H9 (cell line): ENCODE data around the gene MECP2. TPM values are rescaled to one million over a fixed set of nuclear protein-coding genes. Genes with fewer than 3 reads are reported as not detected.

ENCODE experiments used
- DNase-seq: peaks from one replicate; pipeline ENCODE4 v3.0.0-alpha.2; 2017
- H2AFZ ChIP-seq: one replicate; pipeline ENCODE4 v1.6.1; 2013; ENCODE audit warnings: mild to moderate bottlenecking, low read length, control low read depth, moderate library complexity
- H2AK5ac ChIP-seq: 2 replicates; pipeline ENCODE4 v1.6.1; 2013; ENCODE audit warnings: low read length, control low read depth, mixed read lengths; ENCODE audit not compliant: insufficient read length
- H2BK120ac ChIP-seq: one replicate; pipeline ENCODE4 v1.6.1; 2013; ENCODE audit warnings: low read depth, mild to moderate bottlenecking, low read length, control low read depth, inconsistent platforms; ENCODE audit not compliant: poor library complexity, severe bottlenecking
- H2BK12ac ChIP-seq: 2 replicates; pipeline ENCODE4 v1.6.1; 2013; ENCODE audit warnings: low read length, control low read depth, mixed read lengths, low read depth; ENCODE audit not compliant: insufficient read length
- H2BK15ac ChIP-seq: 2 replicates; pipeline ENCODE4 v1.6.1; 2013; ENCODE audit warnings: low read depth, low read length, control low read depth
- H2BK20ac ChIP-seq: one replicate; pipeline ENCODE4 v1.6.1; 2013; ENCODE audit warnings: low read depth, mild to moderate bottlenecking, low read length, control low read depth, inconsistent platforms; ENCODE audit not compliant: poor library complexity, severe bottlenecking
- H2BK5ac ChIP-seq: 2 replicates; pipeline ENCODE4 v1.6.1; 2013; ENCODE audit warnings: low read length, control low read depth, mixed read lengths; ENCODE audit not compliant: insufficient read length
- H3K14ac ChIP-seq: 2 replicates; pipeline ENCODE4 v1.6.1; 2013; ENCODE audit warnings: low read length, control low read depth; ENCODE audit not compliant: insufficient read depth
- H3K18ac ChIP-seq: 2 replicates; pipeline ENCODE4 v1.6.1; 2013; ENCODE audit warnings: low read depth, mild to moderate bottlenecking, mixed read lengths, low read length, control low read depth; ENCODE audit not compliant: insufficient read length
- H3K23ac ChIP-seq: 2 replicates; pipeline ENCODE4 v1.6.1; 2013; ENCODE audit warnings: low read length, control low read depth, mixed read lengths, low read depth; ENCODE audit not compliant: insufficient read length
- H3K23me2 ChIP-seq: 2 replicates; pipeline ENCODE4 v1.6.1; 2013; ENCODE audit warnings: low read depth, mild to moderate bottlenecking, mixed read lengths, low read length, control low read depth; ENCODE audit not compliant: insufficient read length, poor library complexity, severe bottlenecking
- H3K27ac ChIP-seq: 2 replicates; pipeline ENCODE4 v1.5.1; 2013; ENCODE audit warnings: low read length, control low read depth, mixed read lengths, low read depth; ENCODE audit not compliant: insufficient read length
- H3K27me3 ChIP-seq: 2 replicates; pipeline ENCODE4 v1.6.1; 2013; ENCODE audit warnings: low read length, control low read depth, inconsistent platforms; ENCODE audit not compliant: insufficient read depth
- H3K4ac ChIP-seq: 2 replicates; pipeline ENCODE4 v1.6.1; 2013; ENCODE audit warnings: low read depth, mild to moderate bottlenecking, control low read depth, inconsistent platforms, low read length, moderate library complexity
- H3K4me1 ChIP-seq: 2 replicates; pipeline ENCODE4 v1.6.1; 2013; ENCODE audit warnings: low read length, control low read depth, inconsistent platforms; ENCODE audit not compliant: insufficient read depth
- H3K4me2 ChIP-seq: 2 replicates; pipeline ENCODE4 v1.6.1; 2013; ENCODE audit warnings: low read length, control low read depth, mixed read lengths; ENCODE audit not compliant: insufficient read length, insufficient read depth
- H3K56ac ChIP-seq: 2 replicates; pipeline ENCODE4 v1.6.1; 2013; ENCODE audit warnings: low read depth, mild to moderate bottlenecking, mixed read lengths, low read length, control low read depth; ENCODE audit not compliant: insufficient read length
- H3K79me1 ChIP-seq: 2 replicates; pipeline ENCODE4 v1.6.1; 2013; ENCODE audit warnings: low read depth, mild to moderate bottlenecking, moderate library complexity, low read length, control low read depth, inconsistent platforms; ENCODE audit not compliant: insufficient read depth, poor library complexity, severe bottlenecking
- H3K79me2 ChIP-seq: 2 replicates; pipeline ENCODE4 v1.6.1; 2013; ENCODE audit warnings: low read length, control low read depth, inconsistent platforms; ENCODE audit not compliant: insufficient read depth
- H3K9ac ChIP-seq: 2 replicates; pipeline ENCODE4 v1.6.1; 2013; ENCODE audit warnings: low read length, control low read depth, mixed read lengths; ENCODE audit not compliant: insufficient read length; ENCODE audit errors: extremely low read depth
- H3K9me3 ChIP-seq: one replicate; pipeline ENCODE4 v1.6.1; 2013; ENCODE audit warnings: low read depth, low read length, inconsistent platforms; ENCODE audit not compliant: control insufficient read depth
- H3T11ph ChIP-seq: one replicate; pipeline ENCODE4 v1.6.1; 2013; ENCODE audit warnings: mild to moderate bottlenecking, low read length, control low read depth, inconsistent platforms
- H4K20me1 ChIP-seq: one replicate; pipeline ENCODE4 v1.6.1; 2013; ENCODE audit not compliant: control insufficient read depth, insufficient read length, insufficient read depth
- H4K5ac ChIP-seq: 2 replicates; pipeline ENCODE4 v1.6.1; 2013; ENCODE audit warnings: low read depth, mild to moderate bottlenecking, mixed read lengths, low read length, control low read depth; ENCODE audit not compliant: insufficient read length
- H4K8ac ChIP-seq: replicated peaks from 2 replicates; pipeline ENCODE4 v1.6.1; 2013; ENCODE audit warnings: low read length, control low read depth, mixed read lengths, low read depth; ENCODE audit not compliant: insufficient read length
- H4K91ac ChIP-seq: 2 replicates; pipeline ENCODE4 v1.6.1; 2013; ENCODE audit warnings: low read depth, mild to moderate bottlenecking, moderate library complexity, mixed read lengths, low read length, control low read depth; ENCODE audit not compliant: insufficient read length
- H3K27ac Mint-ChIP-seq, 3 experiments: 2 replicates in 2 of 3; 3 replicates in 1 of 3; pipeline ENCODE4 v1.8.0; 2020 to 2021; ENCODE audit warnings: mixed read lengths in 3 of 3, mild to moderate bottlenecking in 1 of 3, moderate library complexity in 1 of 3
- H3K27me3 Mint-ChIP-seq: 2 replicates; pipeline ENCODE4 v1.8.0; 2021; ENCODE audit warnings: low read depth, mild to moderate bottlenecking, moderate library complexity, mixed read lengths
- H3K36me3 Mint-ChIP-seq, 3 experiments: 2 replicates in 2 of 3; 3 replicates in 1 of 3; pipeline ENCODE4 v1.8.0; 2020 to 2021; ENCODE audit warnings: low read depth in 3 of 3, mixed read lengths in 3 of 3; ENCODE audit not compliant: insufficient read depth in 1 of 3
- H3K4me1 Mint-ChIP-seq, 2 experiments: 2 replicates each; pipeline ENCODE4 v1.8.0; 2020; ENCODE audit warnings: mixed read lengths in 2 of 2
- H3K4me3 Mint-ChIP-seq, 2 experiments: 2 replicates in 1 of 2; 3 replicates in 1 of 2; pipeline ENCODE4 v1.8.0; 2020 to 2021; ENCODE audit warnings: mild to moderate bottlenecking in 2 of 2, mixed read lengths in 2 of 2, moderate library complexity in 1 of 2
- H3K9me3 Mint-ChIP-seq, 2 experiments: 2 replicates in 1 of 2; 3 replicates in 1 of 2; pipeline ENCODE4 v1.8.0; 2020; ENCODE audit warnings: mild to moderate bottlenecking in 2 of 2, mixed read lengths in 2 of 2, moderate library complexity in 1 of 2
- WGBS: extraction: QIAGEN DNeasy Blood & Tissue Kit; methylation state at CpG from one replicate; pipeline ENCODE4 v1.1.7; 2013; ENCODE audit warnings: missing lambda C conversion rate, low lambda C conversion rate, mixed read lengths; ENCODE audit not compliant: insufficient read length; ENCODE audit errors: extremely low coverage; 5-methylcytosine and 5-hydroxymethylcytosine counted together
- total RNA-seq: library from RNA; stranded (reverse); gene quantifications from 2 replicates; pipeline ENCODE4 v1.2.1, GENCODE V29; 2021
- TF ChIP-seq, protein P1 (sequence below): fragments of 200-600 bp; sonication (generic); conservative IDR thresholded peaks from 3 replicates; pipeline ENCODE4 v1.8.0; 2021; ENCODE audit warnings: antibody characterized with exemption, mild to moderate bottlenecking

The MECP2 gene
- total RNA-seq, 1 experiment from 2014 or later, result 32.2 TPM

DNA sequence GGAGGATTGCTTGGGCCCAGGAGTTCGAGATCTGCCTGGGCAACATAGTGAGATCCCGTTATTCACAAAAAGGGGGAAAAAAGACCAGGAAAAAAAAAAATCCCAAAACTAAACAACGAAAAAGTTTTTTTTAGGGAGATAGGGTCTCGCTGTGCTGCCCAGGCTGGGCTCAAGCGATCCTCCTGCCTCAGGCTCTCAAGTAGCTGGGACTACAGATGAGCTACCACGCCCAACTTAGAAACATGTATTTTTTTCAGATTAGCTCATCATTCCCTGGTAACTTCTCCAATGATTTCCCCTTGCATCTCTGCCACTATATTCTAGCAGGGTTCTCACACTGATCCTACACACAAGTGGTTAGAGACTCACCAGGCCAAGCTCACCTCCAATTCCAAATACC, 53.4 kb downstream of the MECP2 start:
- no CpG with 5 or more reads among the region's 6 CpGs for WGBS
- Histone ChIP-seq H2AFZ (no peak overlapping the region), H2BK120ac (no peak overlapping the region), H4K20me1 (no peaks in the 10 kb centered on the region), H3K4me2 (no peak overlapping the region), H3K79me1 (no peaks in the 10 kb centered on the region), H3K56ac (no peak overlapping the region), H3K23ac (no peak overlapping the region), H2AK5ac (no peak overlapping the region), H3K27me3 (no peaks in the 10 kb centered on the region), H3K9ac (no peak overlapping the region), H3K9me3 (peaks cover 46% of the 10 kb centered on the region), H4K5ac (no peak overlapping the region), H2BK12ac (no peak overlapping the region), H4K91ac (no peak overlapping the region), H3K23me2 (no peaks in the 10 kb centered on the region), H3K14ac (no peak overlapping the region), H4K8ac (no peak overlapping the region), H3T11ph (no peak overlapping the region), H2BK5ac (no peak overlapping the region), H3K18ac (no peak overlapping the region), H3K4me1 (no peaks in the 10 kb centered on the region), H3K79me2 (no peaks in the 10 kb centered on the region; the same call in 1 of the 2 replicates), H3K27ac (no peak overlapping the region), H2BK20ac (no peak overlapping the region), H3K4ac (no peak overlapping the region), H2BK15ac (no peak overlapping the region)
- H3K36me3 Mint-ChIP-seq, result peaks cover 26 to 40% (median 33%) of the 10 kb centered on the region in 3 experiments
- H3K4me3 Mint-ChIP-seq, result no peak overlapping the region
- H3K27ac Mint-ChIP-seq, result 0 out of 7 replicates have a peak overlapping the region, but pooled peaks of 1 of the 3 experiments have one; percentile 8
- no peaks in the 10 kb centered on the region; the same call in 1 of the 2 replicates for H3K27me3 Mint-ChIP-seq
- H3K9me3 Mint-ChIP-seq, result peaks cover 74 to 85% of the 10 kb centered on the region in 2 experiments
- DNase-seq, result no peak
- H3K4me1 Mint-ChIP-seq, result peaks cover 35 to 41% of the 10 kb centered on the region in 2 experiments
- TF ChIP-seq, protein P1, sequence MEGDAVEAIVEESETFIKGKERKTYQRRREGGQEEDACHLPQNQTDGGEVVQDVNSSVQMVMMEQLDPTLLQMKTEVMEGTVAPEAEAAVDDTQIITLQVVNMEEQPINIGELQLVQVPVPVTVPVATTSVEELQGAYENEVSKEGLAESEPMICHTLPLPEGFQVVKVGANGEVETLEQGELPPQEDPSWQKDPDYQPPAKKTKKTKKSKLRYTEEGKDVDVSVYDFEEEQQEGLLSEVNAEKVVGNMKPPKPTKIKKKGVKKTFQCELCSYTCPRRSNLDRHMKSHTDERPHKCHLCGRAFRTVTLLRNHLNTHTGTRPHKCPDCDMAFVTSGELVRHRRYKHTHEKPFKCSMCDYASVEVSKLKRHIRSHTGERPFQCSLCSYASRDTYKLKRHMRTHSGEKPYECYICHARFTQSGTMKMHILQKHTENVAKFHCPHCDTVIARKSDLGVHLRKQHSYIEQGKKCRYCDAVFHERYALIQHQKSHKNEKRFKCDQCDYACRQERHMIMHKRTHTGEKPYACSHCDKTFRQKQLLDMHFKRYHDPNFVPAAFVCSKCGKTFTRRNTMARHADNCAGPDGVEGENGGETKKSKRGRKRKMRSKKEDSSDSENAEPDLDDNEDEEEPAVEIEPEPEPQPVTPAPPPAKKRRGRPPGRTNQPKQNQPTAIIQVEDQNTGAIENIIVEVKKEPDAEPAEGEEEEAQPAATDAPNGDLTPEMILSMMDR, result no peak
